ENCODE data around the gene KIF1C. TPM values are rescaled to one million over a fixed set of nuclear protein-coding genes. Genes with fewer than 3 reads are reported as not detected.

The KIF1C gene
- total RNA-seq: 102 and 188 TPM in 2 replicates

DNA sequence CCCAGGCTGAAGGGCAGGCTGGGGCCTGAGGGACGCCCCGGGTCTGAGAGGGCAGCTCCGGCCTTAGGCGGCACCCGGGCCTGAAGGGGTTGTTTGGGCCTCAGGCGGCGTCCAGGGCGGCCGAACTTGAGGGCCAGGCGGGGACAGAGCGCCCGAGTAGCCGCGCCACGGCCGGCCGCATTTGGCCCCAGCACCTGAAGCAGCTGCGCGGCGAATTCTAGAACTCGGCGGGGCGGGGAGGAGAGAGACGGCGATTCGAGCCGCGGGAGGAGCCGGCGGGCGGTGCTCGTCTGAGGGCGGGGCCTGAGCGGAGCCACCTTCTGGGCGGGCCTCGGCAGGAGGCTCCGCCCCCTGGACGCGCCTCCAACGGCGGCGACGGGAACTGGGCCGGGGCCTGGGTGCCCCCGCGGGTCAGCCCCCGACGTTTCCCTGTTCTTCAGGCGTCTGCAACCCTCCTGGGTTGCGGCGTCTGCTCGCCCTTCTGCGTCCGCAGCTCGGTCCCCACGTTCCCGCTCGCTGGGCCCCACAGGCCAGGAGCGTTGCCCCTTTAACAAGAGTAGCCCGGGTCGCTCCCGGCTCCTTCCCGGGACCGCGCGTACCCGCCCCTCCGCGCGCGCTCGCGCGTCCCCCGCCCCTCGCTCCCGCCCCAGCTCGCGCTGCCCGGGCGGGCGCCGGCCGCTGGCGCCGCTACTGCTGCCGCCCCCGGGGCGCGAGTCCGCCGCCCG lies at the start of gene KIF1C, which contains the start of gene INCA1:
TSS of gene KIF1C (plus strand) at position 649 of the 725 bp plus-strand sequence. CDS start 2,297 bp downstream, outside the sequence.
TSS of gene INCA1 (minus strand) at position 221 of the 725 bp plus-strand sequence. CDS start 3,085 bp downstream, outside the sequence.

GRCh38 chr17:4948166-4948930 lies 49.4 kb upstream of the KIF1C start, which contains the start of gene PFN1:
Gene PFN1 (minus strand): TSS chr17:4948530. CDS start chr17:4948394, 136 bp downstream.

GRCh38 chr17:4950746-4951204 lies 47.0 kb upstream of the KIF1C start, which contains the start of gene ENO3:
Gene ENO3 (plus strand): TSS chr17:4951119. CDS start chr17:4951830, 711 bp downstream.

DNA sequence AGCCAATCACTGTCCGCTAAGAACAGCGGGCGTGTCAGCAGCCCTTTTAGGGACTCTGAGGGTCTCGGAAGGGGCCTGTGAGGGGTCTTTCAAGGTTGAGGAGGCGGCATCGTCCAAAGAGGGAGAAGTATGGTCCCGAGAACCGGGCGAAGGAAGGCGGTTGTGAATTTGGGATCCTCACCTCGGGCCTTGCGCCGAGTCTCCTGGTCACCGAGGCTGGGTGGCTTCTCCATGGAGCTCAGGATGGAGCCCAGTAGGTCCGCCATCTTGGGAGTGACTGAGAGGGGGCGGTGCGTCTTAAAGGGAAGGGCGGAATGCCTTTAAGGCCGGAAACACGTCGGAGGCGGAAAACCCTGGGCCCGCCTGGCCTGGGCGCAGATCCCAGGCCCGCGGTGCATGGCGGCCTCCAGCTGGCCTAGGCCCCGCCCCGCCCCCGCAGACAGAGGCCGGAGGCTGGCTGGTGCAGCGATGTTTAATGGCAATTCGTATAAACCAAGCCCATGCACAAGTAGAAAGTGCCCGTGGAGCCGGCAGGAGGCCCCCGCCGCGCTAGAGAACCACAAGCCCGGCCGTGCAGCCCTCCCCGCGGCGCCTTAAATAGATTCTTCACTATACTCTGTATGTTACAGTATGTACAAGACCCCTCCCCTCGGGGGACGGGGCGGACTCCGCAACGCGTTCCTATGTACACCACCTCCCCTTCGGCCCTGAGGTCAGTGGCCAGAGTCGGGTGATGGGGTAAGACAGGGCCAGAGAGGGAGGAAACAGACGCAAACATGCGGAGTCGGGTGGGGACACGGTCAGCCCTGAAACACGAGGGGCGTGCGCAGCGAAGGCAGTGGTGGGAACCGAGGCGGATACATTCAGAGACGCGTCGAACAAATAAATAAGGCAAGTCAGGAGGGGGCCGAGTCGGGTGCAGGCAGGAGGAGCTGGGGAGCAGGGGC lies 29.9 kb upstream of the KIF1C start, which contains the start of gene SPAG7:
TSS of gene SPAG7 (minus strand) at position 279 of the 947 bp plus-strand sequence. CDS start at position 266, 13 bp downstream.

DNA sequence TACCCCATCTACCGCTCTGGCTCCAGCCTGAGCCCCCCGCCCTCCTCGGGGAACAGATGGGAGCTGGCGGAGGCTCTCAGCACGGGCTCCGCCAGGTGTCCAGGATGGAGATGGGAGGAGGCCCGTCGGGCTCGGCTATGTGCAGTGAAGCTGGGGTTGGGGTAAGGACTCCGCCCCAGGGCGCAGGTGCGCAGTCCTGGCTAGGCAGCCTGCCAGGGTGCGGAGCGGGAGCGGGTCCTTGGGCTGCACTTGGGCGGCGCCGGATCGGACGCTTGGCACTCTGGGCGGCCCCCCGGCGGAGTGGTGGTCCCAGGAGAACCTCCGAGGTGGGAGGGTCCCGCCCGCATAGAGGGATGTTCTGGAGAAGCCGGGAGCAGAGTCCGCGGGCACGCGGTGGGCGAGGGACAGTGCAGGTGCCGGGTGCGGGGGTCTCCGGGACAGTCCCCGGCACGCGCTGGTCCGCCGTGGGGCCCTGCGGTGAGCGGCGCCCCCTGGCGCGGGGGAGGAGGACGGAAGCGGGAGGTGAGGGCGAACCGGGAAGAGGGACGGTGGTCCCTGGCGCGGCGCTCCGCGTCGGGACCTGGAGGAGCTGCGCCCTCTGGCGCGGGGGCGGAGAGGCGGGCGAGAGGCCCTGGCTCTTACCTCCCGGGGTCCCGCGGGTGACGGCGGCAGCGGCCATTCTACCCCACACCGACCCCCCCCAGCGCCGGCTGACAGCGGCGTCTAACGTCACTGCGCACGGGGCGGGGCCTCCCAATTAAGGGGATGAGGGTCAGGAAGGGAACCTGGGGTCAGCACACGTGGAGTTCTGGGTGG lies 10.6 kb upstream of the KIF1C start, which contains the start of gene CAMTA2:
TSS of gene CAMTA2 (minus strand) at position 725 of the 816 bp plus-strand sequence. CDS start 1,453 bp downstream, outside the sequence.

GRCh38 chr17:5035315-5035714 lies 37.6 kb downstream of the KIF1C start, which contains the start of gene SLC52A1:
Gene SLC52A1 (minus strand): TSS chr17:5035426. CDS start chr17:5034606, 820 bp downstream.

Other genes with a start within 250 kb of the KIF1C start
- not detected in 2 replicates for gene TM4SF5, start 226.1 kb upstream of the KIF1C start, total RNA-seq
- 0.68 and 1.00 TPM in 2 replicates for gene VMO1, start 211.6 kb upstream of the KIF1C start, total RNA-seq
- not detected in 2 replicates for gene GLTPD2, start 209.0 kb upstream of the KIF1C start, total RNA-seq
- gene PSMB6, start 201.8 kb upstream of the KIF1C start, total RNA-seq: 83.6 and 122 TPM in 2 replicates
- 29.0 and 38.2 TPM in 2 replicates for gene PLD2, start 190.8 kb upstream of the KIF1C start, total RNA-seq
- 76.9 and 223 TPM in 2 replicates for gene MINK1, start 164.6 kb upstream of the KIF1C start, total RNA-seq
- 3.1 and 4.4 TPM in 2 replicates for gene C17orf107, start 98.4 kb upstream of the KIF1C start, total RNA-seq
- gene CHRNE, start 94.9 kb upstream of the KIF1C start, total RNA-seq: 0.21 TPM in 1 of 2 replicates, not detected in the other
- not detected in 2 replicates for gene GP1BA, start 65.7 kb upstream of the KIF1C start, total RNA-seq
- gene SLC25A11, start 57.9 kb upstream of the KIF1C start, total RNA-seq: 49.2 and 54.0 TPM in 2 replicates
- 23.9 and 35.8 TPM in 2 replicates for gene RNF167, start 57.7 kb upstream of the KIF1C start, total RNA-seq
- gene PFN1, start 49.4 kb upstream of the KIF1C start, total RNA-seq: 416 and 612 TPM in 2 replicates
- 1.4 and 1.9 TPM in 2 replicates for gene ENO3, start 46.8 kb upstream of the KIF1C start, total RNA-seq
- gene SPAG7, start 30.1 kb upstream of the KIF1C start, total RNA-seq: 42.6 and 48.9 TPM in 2 replicates
- gene CAMTA2, start 10.3 kb upstream of the KIF1C start, total RNA-seq: 7.9 and 15.8 TPM in 2 replicates
- gene INCA1, start 428 bp upstream of the KIF1C start, total RNA-seq: under 0.01 and 0.21 TPM in 2 replicates
- 0.50 and 0.68 TPM in 2 replicates for gene SLC52A1, start 37.5 kb downstream of the KIF1C start, total RNA-seq
- gene ZFP3, start 80.5 kb downstream of the KIF1C start, total RNA-seq: 1.0 and 1.6 TPM in 2 replicates
- 7.5 and 13.3 TPM in 2 replicates for gene ZNF232, start 113.9 kb downstream of the KIF1C start, total RNA-seq
- not detected in 2 replicates for gene USP6, start 118.1 kb downstream of the KIF1C start, total RNA-seq
- 2.4 and 5.8 TPM in 2 replicates for gene ZNF594, start 193.9 kb downstream of the KIF1C start, total RNA-seq
- gene SCIMP, start 236.9 kb downstream of the KIF1C start, total RNA-seq: not detected in 2 replicates

Measured in nasal cavity respiratory epithelium epithelial cell of viscerocranial mucosa (primary cell).